ENCODE measurements around the gene LRRC8B. TPM values are rescaled to one million over a fixed set of nuclear protein-coding genes. Genes with fewer than 3 reads are reported as not detected.

The LRRC8B gene
- total and polyA plus RNA-seq, 9 of the 15 experiments (the other 6 are each of a cell fraction or from before 2014, with no cell fraction given): 4.3 to 43.7 (median 14.4) TPM

- TF ChIP-seq RREB1 (CRISPR knock-in tag; IDR thresholded peaks at IDR 0.05) (no peak), MAFG (tag; conservative IDR thresholded peaks at IDR 0.05) (no peak), FOXK1 (CRISPR knock-in tag; IDR thresholded peaks at IDR 0.05; ENCODE audit: borderline replicate concordance) (no peak), CGGBP1 (CRISPR knock-in tag; IDR thresholded peaks at IDR 0.05) (no peak), ZNF124 (CRISPR knock-in tag; IDR thresholded peaks at IDR 0.05) (no peak), ZNF263 (CRISPR knock-in tag; IDR thresholded peaks at IDR 0.05; ENCODE audit: borderline replicate concordance) (no peak), CTBP1 (IDR thresholded peaks at IDR 0.05; ENCODE audit: borderline replicate concordance) (peak; percentile 95), ZNF707 (CRISPR knock-in tag; conservative IDR thresholded peaks at IDR 0.05) (no peak), CC2D1A (IDR thresholded peaks at IDR 0.05) (peak; percentile 95), FOSL1 (tag; conservative IDR thresholded peaks at IDR 0.05) (peak; percentile 100), NFRKB (IDR thresholded peaks at IDR 0.05; ENCODE audit: low read depth) (peak; percentile 89), KDM2B (CRISPR knock-in tag; IDR thresholded peaks at IDR 0.05) (no peak), ZNF253 (CRISPR knock-in tag; conservative IDR thresholded peaks at IDR 0.05) (no peak), ZFPM2 (CRISPR knock-in tag; IDR thresholded peaks at IDR 0.05) (no peak), DDX20 (tag; IDR thresholded peaks at IDR 0.05; ENCODE audit: low read depth) (no peak; the same call in 1 of the 2 replicates), ARID2 (IDR thresholded peaks at IDR 0.05) (peak; percentile 69), NFE2 (IDR thresholded peaks at IDR 0.05; ENCODE audit: low read depth) (peak; percentile 67; the same call in 1 of the 2 replicates), GTF2F1 (IDR thresholded peaks at IDR 0.05; ENCODE audit: low read depth, low read length) (no peak), ZHX1 (conservative IDR thresholded peaks at IDR 0.05; ENCODE audit: low read length) (no peak), SIRT6 (IDR thresholded peaks at IDR 0.05; ENCODE audit: low read depth, low read length) (no peak)
Observed at GRCh38 chr1:89545264-89546038, 20.8 kb downstream of the LRRC8B start (continued).
